Measurements from ENCODE around the gene ABTB2. TPM values are rescaled to one million over a fixed set of nuclear protein-coding genes. Genes with fewer than 3 reads are reported as not detected.

The ABTB2 gene
- total RNA-seq, 2 donors from 2014 or later, result 2.1 to 4.3 TPM

GRCh38 chr11:34332524-34332923, 25.3 kb downstream of the ABTB2 start:
- Histone ChIP-seq H3K36me3 (replicated peaks in 1 of 2; ENCODE audit: insufficient read depth in 1 of 2, low read depth in 2 of 2) (no peaks in the 10 kb centered on the region), H3K4me1 (peaks cover 26% of the 10 kb centered on the region), H3K27me3 (no peaks in the 10 kb centered on the region), H3K9me3 (no peaks in the 10 kb centered on the region), H3K27ac (no peak overlapping the region), H3K4me3 (no peak overlapping the region)
- intact Hi-C loops (cut with DNase I), result no loop called here
- WGBS, 2 donors, result 52 to 75% methylated on average over 3 of the region's 3 CpGs
- TF ChIP-seq POLR2A (IDR thresholded peaks at IDR 0.05) (no peak), CTCF (IDR thresholded peaks at IDR 0.05) (no peak)
- DNase-seq (no peak), ATAC-seq (no peak)

- Histone ChIP-seq H3K4me1 (peaks cover 29% of the 10 kb centered on the region), H3K27ac (no peak overlapping the region), H3K27me3 (no peaks in the 10 kb centered on the region), H3K36me3 (replicated peaks in 1 of 2; ENCODE audit: insufficient read depth in 1 of 2, low read depth in 2 of 2) (no peaks in the 10 kb centered on the region), H3K4me3 (no peak overlapping the region), H3K9me3 (no peaks in the 10 kb centered on the region)
- WGBS, 2 donors, result 90 to 93% methylated on average over 3 of the region's 3 CpGs
- no peak for TF ChIP-seq POLR2A (IDR thresholded peaks at IDR 0.05)
- no peak for TF ChIP-seq CTCF (IDR thresholded peaks at IDR 0.05)
- DNase-seq (no peak), ATAC-seq (no peak)
- intact Hi-C loops (cut with DNase I), result no loop called here
These were observed 26.1 kb downstream of the ABTB2 start for GRCh38 chr11:34331736-34332135.

GRCh38 chr11:34331329-34331728, 26.5 kb downstream of the ABTB2 start:
- intact Hi-C loops (cut with DNase I), result no loop called here
- H3K27me3 ChIP-seq, result no peaks in the 10 kb centered on the region
- DNase-seq, result no peak
- no peak for TF ChIP-seq POLR2A (IDR thresholded peaks at IDR 0.05)
- no peaks in the 10 kb centered on the region for H3K9me3 ChIP-seq
- no peak overlapping the region for H3K4me3 ChIP-seq
- ATAC-seq, result no peak
- H3K4me1 ChIP-seq, result peaks cover 29% of the 10 kb centered on the region
- H3K36me3 ChIP-seq (replicated peaks in 1 of 2; ENCODE audit: insufficient read depth in 1 of 2, low read depth in 2 of 2), result no peaks in the 10 kb centered on the region
- 30 to 41% methylated on average over 2 of the region's 2 CpGs for WGBS, 2 donors
- no peak overlapping the region for H3K27ac ChIP-seq

- DNase-seq, result peak; percentile 53 to 65 (median 59)
- ATAC-seq, result peak; percentile 65
- H3K4me1 ChIP-seq, result peaks cover 29% of the 10 kb centered on the region
- no peak overlapping the region for H3K4me3 ChIP-seq
- intact Hi-C loops (cut with DNase I), result no loop called here
- no peaks in the 10 kb centered on the region for H3K36me3 ChIP-seq (replicated peaks in 1 of 2; ENCODE audit: insufficient read depth in 1 of 2, low read depth in 2 of 2)
- H3K27ac ChIP-seq, result peak overlapping the region in 1 of 4 donors; percentile 7
- TF ChIP-seq CTCF (IDR thresholded peaks at IDR 0.05) (no peak), POLR2A (IDR thresholded peaks at IDR 0.05) (no peak)
- H3K9me3 ChIP-seq, result no peaks in the 10 kb centered on the region
- no peaks in the 10 kb centered on the region for H3K27me3 ChIP-seq
These were observed 27.2 kb downstream of the ABTB2 start for GRCh38 chr11:34330653-34331052.

- DNase-seq, result no peak
- intact Hi-C loops (cut with DNase I), result no loop called here
- H3K36me3 ChIP-seq (replicated peaks in 1 of 2; ENCODE audit: insufficient read depth in 1 of 2, low read depth in 2 of 2), result no peaks in the 10 kb centered on the region
- no peak overlapping the region for H3K4me3 ChIP-seq
- H3K4me1 ChIP-seq, result peaks cover 29% of the 10 kb centered on the region
- WGBS, 2 donors, result 92 to 100% methylated on average over 2 of the region's 2 CpGs
- ATAC-seq, result no peak
- H3K27me3 ChIP-seq, result no peaks in the 10 kb centered on the region
- no peak for TF ChIP-seq POLR2A (IDR thresholded peaks at IDR 0.05)
- H3K27ac ChIP-seq, result no peak overlapping the region
- H3K9me3 ChIP-seq, result no peaks in the 10 kb centered on the region
These were observed 27.9 kb downstream of the ABTB2 start for GRCh38 chr11:34329876-34330275.

- DNase-seq, result no peak
- Histone ChIP-seq H3K4me3 (no peak overlapping the region), H3K4me1 (peaks cover 29% of the 10 kb centered on the region), H3K27ac (no peak overlapping the region), H3K36me3 (replicated peaks in 1 of 2; ENCODE audit: insufficient read depth in 1 of 2, low read depth in 2 of 2) (no peaks in the 10 kb centered on the region), H3K27me3 (no peaks in the 10 kb centered on the region), H3K9me3 (no peaks in the 10 kb centered on the region)
- WGBS, 2 donors, result 83 to 90% methylated on average over 4 of the region's 4 CpGs
- TF ChIP-seq POLR2A (IDR thresholded peaks at IDR 0.05) (no peak), CTCF (IDR thresholded peaks at IDR 0.05) (no peak)
- no peak for ATAC-seq
- intact Hi-C loops (cut with DNase I), result no loop called here
These were observed 29.2 kb downstream of the ABTB2 start for GRCh38 chr11:34328632-34328910.

Data from body of pancreas (tissue), 4 donors.